ENCODE results near the gene NUMB.
"Not testable (repeated sequence)": the region's sequence is repeated elsewhere in the genome, so short reads cannot be mapped to it uniquely, and the experiment has no call there.

NUMB gene

GRCh38 chr14:73463411-73463810 is 5.1 kb upstream of the NUMB start:
- DNase-seq, result no peak

GRCh38 chr14:73462815-73463214 is 4.5 kb upstream of the NUMB start:
- DNase-seq, result no peak

GRCh38 chr14:73462048-73462715 is 3.8 kb upstream of the NUMB start:
- DNase-seq, result no peak

- no peak for DNase-seq
Observed at GRCh38 chr14:73461478-73462047, 3.2 kb upstream of the NUMB start.

- DNase-seq, result no peak
Observed at GRCh38 chr14:73460691-73461127, 2.4 kb upstream of the NUMB start.

- DNase-seq, result no peak
Observed at GRCh38 chr14:73459959-73460358, 1.6 kb upstream of the NUMB start.

GRCh38 chr14:73457924-73458182 is 493 bp downstream of the NUMB start:
- DNase-seq, result no peak

- DNase-seq, result no peak
Observed at GRCh38 chr14:73457041-73457923, 1.1 kb downstream of the NUMB start.

- DNase-seq, result no peak
Observed at GRCh38 chr14:73455294-73455693, 3.1 kb downstream of the NUMB start.

- DNase-seq, result no peak
Observed at GRCh38 chr14:73452341-73453186, 5.8 kb downstream of the NUMB start.

GRCh38 chr14:73443758-73444157 is 14.6 kb downstream of the NUMB start:
- no peak for DNase-seq

GRCh38 chr14:73441286-73441685 is 17.1 kb downstream of the NUMB start:
- no peak for DNase-seq

- no peak for DNase-seq
Observed at GRCh38 chr14:73438993-73439392, 19.4 kb downstream of the NUMB start.

- DNase-seq, result no peak
Observed at GRCh38 chr14:73437206-73437605, 21.1 kb downstream of the NUMB start.

- DNase-seq, result no peak
Observed at GRCh38 chr14:73432124-73432523, 26.2 kb downstream of the NUMB start.

GRCh38 chr14:73428353-73428824 is 30.0 kb downstream of the NUMB start:
- DNase-seq, result no peak

GRCh38 chr14:73427516-73428264 is 30.7 kb downstream of the NUMB start:
- DNase-seq, result no peak

- no peak for DNase-seq
Observed at GRCh38 chr14:73426877-73427276, 31.5 kb downstream of the NUMB start.

- DNase-seq, result no peak
Observed at GRCh38 chr14:73424453-73424852, 33.9 kb downstream of the NUMB start.

GRCh38 chr14:73423092-73423491 is 35.3 kb downstream of the NUMB start:
- not testable (repeated sequence) for DNase-seq

GRCh38 chr14:73422515-73422914 is 35.8 kb downstream of the NUMB start:
- DNase-seq, result no peak

- no peak for DNase-seq
Observed at GRCh38 chr14:73418227-73418626, 40.1 kb downstream of the NUMB start.

All from activated T-cell treated with anti-CD3 and anti-CD28 coated beads for 4 hours (primary cell).